Measurements from ENCODE around the gene PRRC2A. TPM values are rescaled to one million over a fixed set of nuclear protein-coding genes. Genes with fewer than 3 reads are reported as not detected.

PRRC2A gene
- total RNA-seq, 1 experiment from 2014 or later: 163 TPM

GRCh38 chr6:31659649-31660380 lies 39.3 kb downstream of the PRRC2A start:
- H3K27me3 ChIP-seq (ENCODE audit: control insufficient read depth, insufficient read depth, low read length): no peaks in the 10 kb centered on the region
- H3K36me3 ChIP-seq (replicated peaks; ENCODE audit: control insufficient read depth, insufficient read depth, low read length): peaks cover 8% of the 10 kb centered on the region
- H3K4me3 ChIP-seq (ENCODE audit: insufficient read depth, low read depth, low read length): peak overlapping the region; percentile 86
- peak; percentile 70 for DNase-seq

GRCh38 chr6:31660381-31661261 lies 40.1 kb downstream of the PRRC2A start, which contains the start of gene C6orf47:
Gene C6orf47, minus strand, starts transcription at chr6:31660778. Its CDS starts 831 bp downstream, at chr6:31659947.
- peak; percentile 97 for DNase-seq
- no peaks in the 10 kb centered on the region for H3K27me3 ChIP-seq (ENCODE audit: control insufficient read depth, insufficient read depth, low read length)
- H3K36me3 ChIP-seq (replicated peaks; ENCODE audit: control insufficient read depth, insufficient read depth, low read length): peaks cover 8% of the 10 kb centered on the region

GRCh38 chr6:31661262-31662123 lies 41.0 kb downstream of the PRRC2A start:
- DNase-seq: no peak

More at GRCh38 chr6:31660381-31661261, 40.1 kb downstream of the PRRC2A start, which contains the start of gene C6orf47:
- peak within 1 kb of the TSS; percentile 86 for H3K4me3 ChIP-seq (ENCODE audit: insufficient read depth, low read depth, low read length)

GRCh38 chr6:31662124-31662723 lies 41.7 kb downstream of the PRRC2A start:
- no peak overlapping the region for H3K4me3 ChIP-seq (ENCODE audit: insufficient read depth, low read depth, low read length)
- no peak for DNase-seq
- no peaks in the 10 kb centered on the region for H3K27me3 ChIP-seq (ENCODE audit: control insufficient read depth, insufficient read depth, low read length)
- peaks cover 10% of the 10 kb centered on the region for H3K36me3 ChIP-seq (replicated peaks; ENCODE audit: control insufficient read depth, insufficient read depth, low read length)

More at GRCh38 chr6:31661262-31662123, 41.0 kb downstream of the PRRC2A start:
- Histone ChIP-seq H3K27me3 (ENCODE audit: control insufficient read depth, insufficient read depth, low read length) (no peaks in the 10 kb centered on the region), H3K4me3 (ENCODE audit: insufficient read depth, low read depth, low read length) (no peak overlapping the region), H3K36me3 (replicated peaks; ENCODE audit: control insufficient read depth, insufficient read depth, low read length) (peaks cover 8% of the 10 kb centered on the region)

GRCh38 chr6:31663126-31663960 lies 42.8 kb downstream of the PRRC2A start:
- H3K27me3 ChIP-seq (ENCODE audit: control insufficient read depth, insufficient read depth, low read length): no peaks in the 10 kb centered on the region
- H3K36me3 ChIP-seq (replicated peaks; ENCODE audit: control insufficient read depth, insufficient read depth, low read length): peaks cover 20% of the 10 kb centered on the region
- DNase-seq: no peak
- H3K4me3 ChIP-seq (ENCODE audit: insufficient read depth, low read depth, low read length): peak overlapping the region; percentile 94; the same call in 1 of the 2 replicates

- Histone ChIP-seq H3K4me3 (ENCODE audit: insufficient read depth, low read depth, low read length) (peak overlapping the region; percentile 94), H3K27me3 (ENCODE audit: control insufficient read depth, insufficient read depth, low read length) (no peaks in the 10 kb centered on the region), H3K36me3 (replicated peaks; ENCODE audit: control insufficient read depth, insufficient read depth, low read length) (peaks cover 28% of the 10 kb centered on the region)
- peak; percentile 65 for DNase-seq
Observed at GRCh38 chr6:31663961-31664789, 43.7 kb downstream of the PRRC2A start.

- peak; percentile 82 for DNase-seq
- Histone ChIP-seq H3K4me3 (ENCODE audit: insufficient read depth, low read depth, low read length) (peak within 1 kb of the TSS; percentile 94), H3K27me3 (ENCODE audit: control insufficient read depth, insufficient read depth, low read length) (no peaks in the 10 kb centered on the region), H3K36me3 (replicated peaks; ENCODE audit: control insufficient read depth, insufficient read depth, low read length) (peaks cover 34% of the 10 kb centered on the region)
Observed at GRCh38 chr6:31664790-31665500, 44.4 kb downstream of the PRRC2A start, which contains the start of gene GPANK1. Gene GPANK1, minus strand, starts transcription at chr6:31664997. Its CDS starts 519 bp downstream, at chr6:31664478.

- peaks cover 39% of the 10 kb centered on the region for H3K36me3 ChIP-seq (replicated peaks; ENCODE audit: control insufficient read depth, insufficient read depth, low read length)
- DNase-seq: peak; percentile 98
- H3K27me3 ChIP-seq (ENCODE audit: control insufficient read depth, insufficient read depth, low read length): no peaks in the 10 kb centered on the region
- peak within 1 kb of the TSS; percentile 94 for H3K4me3 ChIP-seq (ENCODE audit: insufficient read depth, low read depth, low read length)
Observed at GRCh38 chr6:31665501-31666336, 45.2 kb downstream of the PRRC2A start, which contains the start of gene CSNK2B. Gene CSNK2B, plus strand, starts transcription at chr6:31666080. Its CDS starts 752 bp downstream, at chr6:31666832.

- no peaks in the 10 kb centered on the region for H3K27me3 ChIP-seq (ENCODE audit: control insufficient read depth, insufficient read depth, low read length)
- peaks cover 43% of the 10 kb centered on the region for H3K36me3 ChIP-seq (replicated peaks; ENCODE audit: control insufficient read depth, insufficient read depth, low read length)
- no peak for DNase-seq
- H3K4me3 ChIP-seq (ENCODE audit: insufficient read depth, low read depth, low read length): peak overlapping the region; percentile 84
Observed at GRCh38 chr6:31666337-31666965, 45.9 kb downstream of the PRRC2A start.

- peaks cover 43% of the 10 kb centered on the region for H3K36me3 ChIP-seq (replicated peaks; ENCODE audit: control insufficient read depth, insufficient read depth, low read length)
- H3K27me3 ChIP-seq (ENCODE audit: control insufficient read depth, insufficient read depth, low read length): no peaks in the 10 kb centered on the region
- no peak for DNase-seq
- no peak within 1 kb of the TSS for H3K4me3 ChIP-seq (ENCODE audit: insufficient read depth, low read depth, low read length)
Observed at GRCh38 chr6:31669676-31670075, 49.2 kb downstream of the PRRC2A start, which contains the start of gene LY6G5B. Gene LY6G5B, plus strand, starts transcription at chr6:31669976. Its CDS starts 975 bp downstream, at chr6:31670951.
